NCI-H146 treated with DMSO at 0.1 percent for 48 hours (cell line): ENCODE data around the gene ERICH6.

Experiments
- DNase-seq: peaks from one replicate; lab custom pipeline; 2025; ENCODE audit not compliant: unreplicated experiment; lab: John Stamatoyannopoulos, UW

Gene ERICH6

GRCh38 chr3:150736903-150737832 lies 33.4 kb upstream of the ERICH6 start:
- DNase-seq, result no peak

- DNase-seq, result no peak
Measured at GRCh38 chr3:150736316-150736719, 32.6 kb upstream of the ERICH6 start.

GRCh38 chr3:150734795-150735119 lies 31.0 kb upstream of the ERICH6 start:
- DNase-seq, result no peak

- no peak for DNase-seq
Measured at GRCh38 chr3:150733936-150734794, 30.4 kb upstream of the ERICH6 start.

GRCh38 chr3:150733373-150733935 lies 29.7 kb upstream of the ERICH6 start:
- no peak for DNase-seq

- no peak for DNase-seq
Measured at GRCh38 chr3:150729682-150730360, 26.1 kb upstream of the ERICH6 start.

- no peak for DNase-seq
Measured at GRCh38 chr3:150727653-150728502, 24.2 kb upstream of the ERICH6 start.

GRCh38 chr3:150725548-150725947 lies 21.8 kb upstream of the ERICH6 start:
- no peak for DNase-seq

GRCh38 chr3:150723946-150724345 lies 20.2 kb upstream of the ERICH6 start:
- DNase-seq, result no peak

GRCh38 chr3:150722267-150722666 lies 18.5 kb upstream of the ERICH6 start:
- no peak for DNase-seq

GRCh38 chr3:150721285-150722130 lies 17.8 kb upstream of the ERICH6 start:
- DNase-seq, result peak; percentile 88

GRCh38 chr3:150720444-150720843 lies 16.7 kb upstream of the ERICH6 start:
- DNase-seq, result no peak

- no peak for DNase-seq
Measured at GRCh38 chr3:150710097-150710496, 6.4 kb upstream of the ERICH6 start.

GRCh38 chr3:150703299-150703755 lies 393 bp downstream of the ERICH6 start:
- DNase-seq, result peak; percentile 79

GRCh38 chr3:150699068-150699639 lies 4.6 kb downstream of the ERICH6 start:
- DNase-seq, result no peak

GRCh38 chr3:150697646-150698045 lies 6.1 kb downstream of the ERICH6 start:
- DNase-seq, result no peak

GRCh38 chr3:150691414-150692040 lies 12.2 kb downstream of the ERICH6 start:
- no peak for DNase-seq

GRCh38 chr3:150687613-150688012 lies 16.1 kb downstream of the ERICH6 start:
- no peak for DNase-seq
